ENCODE data around the gene GNG12.

Gene GNG12

DNA sequence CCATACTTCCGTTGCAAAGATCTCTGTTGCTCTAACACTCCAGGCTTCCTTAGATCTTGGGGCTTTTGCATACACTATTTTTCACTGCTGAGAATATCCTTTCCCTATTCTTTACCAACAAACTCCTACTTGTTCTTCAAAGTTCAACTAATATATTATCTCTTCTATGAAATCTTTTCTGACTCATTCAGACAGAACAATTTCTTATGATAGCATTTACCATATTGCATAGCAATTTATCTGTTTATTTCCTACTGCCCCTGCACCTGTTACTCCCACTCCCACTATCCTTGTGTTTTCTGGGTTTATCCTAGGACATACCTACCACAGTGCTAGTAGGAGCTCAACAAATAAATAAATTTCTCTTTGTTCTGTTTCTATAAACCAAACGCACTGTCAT lies 137.3 kb downstream of the GNG12 start:
- no peak for DNase-seq

DNA sequence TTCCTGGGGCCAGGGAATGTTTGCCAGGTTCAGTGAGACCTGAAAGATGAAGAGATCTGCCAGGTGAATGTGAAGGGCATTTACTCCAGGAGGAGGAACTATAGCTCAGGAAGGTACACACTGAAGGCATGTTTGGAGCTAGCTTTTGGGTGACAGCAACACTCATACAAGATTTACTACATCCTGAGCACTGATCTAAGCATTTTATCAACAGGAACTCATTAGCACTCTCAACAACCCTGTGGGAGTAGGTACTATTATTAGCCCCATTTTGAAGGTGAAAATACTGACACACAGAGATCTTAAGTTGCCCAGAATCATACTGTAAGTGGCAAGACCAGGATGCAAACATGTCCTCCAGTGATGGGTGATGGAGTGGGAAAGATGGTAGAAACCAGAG lies 141.6 kb downstream of the GNG12 start:
- peak; percentile 55 for DNase-seq

DNA sequence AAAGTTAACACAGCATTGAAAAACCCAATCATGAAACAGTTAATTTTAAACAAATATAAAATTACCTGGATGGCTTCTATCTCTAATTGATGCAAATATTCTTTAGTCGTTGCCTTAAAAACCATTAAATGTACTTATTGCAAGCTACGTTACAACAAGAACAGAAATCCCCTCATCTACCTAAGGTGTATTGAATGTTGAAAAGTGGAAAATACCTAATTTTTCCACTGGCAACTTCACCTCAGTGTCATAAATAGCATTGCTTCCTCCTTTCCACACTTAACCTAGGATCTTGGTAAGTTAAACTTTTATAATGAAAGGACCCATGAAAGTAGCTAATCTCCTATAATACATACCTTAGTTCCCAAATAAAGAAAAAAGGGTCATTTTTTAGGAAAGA lies 142.9 kb downstream of the GNG12 start:
- DNase-seq = no peak

DNA sequence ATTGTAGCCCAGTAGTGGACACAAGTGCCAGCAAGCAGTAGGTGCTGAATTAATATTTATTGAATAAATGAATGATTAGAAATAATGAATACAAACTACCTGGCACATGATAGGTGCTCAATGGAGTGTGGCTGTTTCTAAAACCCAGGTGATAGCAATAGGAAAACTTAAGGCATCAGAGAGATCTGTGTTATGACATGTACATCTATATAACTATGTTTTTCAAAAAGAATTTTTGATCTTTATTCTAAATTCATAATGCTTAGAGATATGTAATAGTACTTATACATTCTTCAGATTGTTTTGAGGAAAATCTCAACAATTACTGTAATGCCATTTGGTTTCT lies 143.3 kb downstream of the GNG12 start:
- no peak for DNase-seq

DNA sequence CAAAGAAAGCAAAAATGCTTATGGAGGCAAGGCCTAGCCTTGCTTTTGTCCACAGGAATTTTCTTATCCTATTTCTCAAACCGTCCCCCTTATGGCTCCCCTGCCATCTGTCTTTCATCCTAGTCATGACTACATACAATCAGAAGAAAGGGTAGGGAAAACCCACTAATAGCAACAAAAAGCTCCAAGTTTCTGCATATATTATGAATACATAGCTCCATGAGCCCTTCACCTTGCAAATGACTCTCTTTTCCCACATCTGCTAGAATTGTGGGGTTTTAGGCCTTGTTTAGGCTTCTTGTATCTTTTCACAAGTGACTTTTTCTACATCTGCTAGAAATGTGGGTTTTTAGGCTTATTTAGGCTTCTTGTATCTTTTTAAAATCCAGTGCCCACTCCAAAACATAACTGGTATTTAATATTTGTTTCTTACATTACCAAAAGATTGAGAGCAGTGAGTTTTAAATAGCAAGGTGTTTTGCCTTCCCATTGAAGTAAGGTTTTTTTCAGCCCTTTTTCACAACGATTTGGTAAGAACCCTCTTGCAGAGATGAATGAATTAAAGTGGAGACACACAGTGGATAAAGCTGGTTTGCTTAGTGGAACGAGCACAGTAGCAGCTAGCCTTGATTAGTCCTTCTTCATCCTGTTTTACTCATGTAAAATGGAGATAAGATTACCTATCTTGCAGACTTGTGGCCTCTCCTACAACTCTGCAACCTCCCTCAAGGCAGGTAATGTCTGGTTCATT lies 143.8 kb downstream of the GNG12 start:
- no peak for DNase-seq

DNA sequence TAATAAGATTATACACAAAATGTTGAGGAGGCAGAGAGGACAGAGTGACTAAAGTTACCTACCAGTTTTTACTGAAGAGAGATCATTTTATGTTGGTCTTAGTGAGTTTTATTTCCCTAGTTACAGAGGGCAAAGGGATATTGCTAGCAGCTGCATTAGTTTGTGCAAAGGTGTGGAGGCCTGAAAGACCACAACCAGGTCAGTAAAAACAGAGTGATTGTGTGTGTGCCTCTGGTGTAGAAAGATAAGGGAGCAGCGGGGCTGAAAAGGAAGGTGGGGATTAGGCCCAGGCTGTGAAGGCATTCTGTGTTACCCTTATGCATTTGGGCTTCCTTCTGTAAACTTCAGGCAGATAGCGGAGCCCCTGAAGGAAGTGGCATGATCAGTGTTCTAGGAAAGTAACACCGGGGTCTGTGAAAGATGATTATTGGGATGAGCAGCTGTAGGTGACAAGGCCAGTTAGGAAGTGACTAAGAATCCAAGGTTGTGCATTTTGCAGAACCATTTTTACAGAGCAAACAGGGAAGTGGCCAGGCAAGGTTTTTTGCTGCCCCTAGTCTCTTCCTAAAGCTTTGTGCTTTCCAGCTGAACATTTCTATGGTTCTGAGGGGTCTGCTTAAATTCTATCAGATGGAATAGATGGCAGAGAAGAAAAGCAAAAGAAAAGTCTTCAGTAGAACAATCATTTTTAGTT lies 144.6 kb downstream of the GNG12 start:
- DNase-seq = no peak

DNA sequence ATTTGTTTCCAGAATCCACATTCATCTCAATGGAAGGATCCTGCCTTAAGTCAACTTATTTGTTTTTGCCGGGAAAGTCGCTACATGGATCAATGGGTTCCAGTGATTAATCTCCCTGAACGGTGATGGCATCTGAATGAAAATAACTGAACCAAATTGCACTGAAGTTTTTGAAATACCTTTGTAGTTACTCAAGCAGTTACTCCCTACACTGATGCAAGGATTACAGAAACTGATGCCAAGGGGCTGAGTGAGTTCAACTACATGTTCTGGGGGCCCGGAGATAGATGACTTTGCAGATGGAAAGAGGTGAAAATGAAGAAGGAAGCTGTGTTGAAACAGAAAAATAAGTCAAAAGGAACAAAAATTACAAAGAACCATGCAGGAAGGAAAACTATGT lies 145.6 kb downstream of the GNG12 start:
- DNase-seq = no peak

DNA sequence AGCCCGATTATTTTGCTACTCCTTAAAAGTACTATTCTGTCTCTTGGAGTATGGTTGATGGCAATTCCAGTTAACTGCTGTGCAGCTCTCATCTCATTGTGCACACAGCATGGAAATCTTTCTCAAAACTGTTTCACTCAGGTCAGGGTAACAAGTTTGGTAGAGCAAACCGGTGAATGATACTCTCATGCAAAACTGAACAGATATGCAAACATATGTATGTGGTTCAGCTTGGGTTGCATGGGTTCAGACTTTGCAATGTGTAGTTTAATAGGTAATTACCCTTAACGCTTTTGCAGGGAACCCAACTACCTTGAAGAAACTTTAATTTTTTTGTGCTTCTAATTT lies 146.1 kb downstream of the GNG12 start:
- peak; percentile 17 for DNase-seq

DNA sequence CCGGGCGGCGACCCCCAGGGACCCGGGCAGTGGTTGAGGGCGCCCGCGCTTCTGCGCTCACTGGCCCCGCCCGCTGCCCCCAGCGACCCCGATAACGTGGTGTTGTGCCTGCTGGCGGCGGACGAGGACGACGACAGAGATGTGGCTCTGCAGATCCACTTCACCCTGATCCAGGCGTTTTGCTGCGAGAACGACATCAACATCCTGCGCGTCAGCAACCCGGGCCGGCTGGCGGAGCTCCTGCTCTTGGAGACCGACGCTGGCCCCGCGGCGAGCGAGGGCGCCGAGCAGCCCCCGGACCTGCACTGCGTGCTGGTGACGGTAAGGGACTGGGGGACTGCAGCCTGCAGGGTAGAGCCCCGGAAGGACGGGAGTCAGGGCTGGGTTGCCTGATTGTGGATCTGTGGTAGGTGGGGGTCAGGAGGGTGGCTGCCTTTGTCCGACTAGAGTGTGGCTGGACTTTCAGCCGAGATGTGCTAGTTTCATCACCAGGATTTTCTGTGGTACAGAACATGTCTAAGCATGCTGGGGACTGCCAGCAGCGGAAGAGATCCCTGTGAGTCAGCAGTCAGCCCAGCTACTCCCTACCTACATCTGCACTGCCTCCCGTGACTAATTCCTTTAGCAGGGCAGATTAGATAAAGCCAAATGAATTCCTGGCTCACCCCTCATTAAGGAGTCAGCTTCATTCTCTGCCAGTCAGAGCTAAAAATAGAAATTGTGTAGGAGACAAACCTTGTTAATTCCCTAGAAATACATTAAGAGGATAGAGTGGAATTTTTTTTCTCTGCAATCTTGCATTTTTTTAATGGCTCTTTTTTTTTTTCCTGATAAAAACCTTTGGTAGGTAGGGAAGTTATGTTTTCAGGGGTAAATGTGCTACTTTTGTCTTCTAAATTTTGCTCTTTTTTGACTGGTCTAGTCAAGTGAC lies 146.7 kb downstream of the GNG12 start:
- peak; percentile 84 for DNase-seq

DNA sequence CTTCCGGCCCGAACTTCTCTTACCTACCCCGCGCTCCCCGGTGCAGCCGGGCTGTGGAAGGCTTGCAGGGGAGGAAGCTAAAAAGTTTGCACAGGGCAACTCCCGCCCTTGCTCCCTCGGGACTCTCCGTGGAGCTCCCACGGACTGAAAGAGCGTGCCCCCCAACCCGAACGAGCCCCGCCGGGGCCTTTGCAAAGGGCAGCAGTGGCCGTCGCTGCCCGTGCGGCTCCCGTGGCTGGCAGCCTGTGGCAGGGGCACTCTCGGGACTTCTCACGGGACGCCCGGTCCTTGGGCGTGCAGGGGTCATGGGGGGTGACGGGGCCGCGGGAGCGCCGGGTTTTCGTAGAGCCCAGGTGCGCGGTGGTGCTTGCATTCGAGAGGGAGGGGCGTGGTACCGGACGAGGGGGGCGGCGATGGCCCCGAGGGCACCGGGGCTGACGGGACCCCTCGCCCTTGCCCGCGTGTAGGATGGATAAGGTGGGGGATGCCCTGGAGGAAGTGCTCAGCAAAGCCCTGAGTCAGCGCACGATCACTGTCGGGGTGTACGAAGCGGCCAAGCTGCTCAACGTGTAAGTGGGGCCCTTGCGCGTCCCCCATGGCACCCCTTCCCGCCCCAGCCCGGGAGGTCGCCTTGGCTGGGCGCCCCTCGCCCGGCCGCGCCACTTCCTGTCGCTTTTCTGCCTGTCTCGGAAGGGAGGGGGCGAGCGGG lies 147.6 kb downstream of the GNG12 start:
- DNase-seq = peak; percentile 30

DNA sequence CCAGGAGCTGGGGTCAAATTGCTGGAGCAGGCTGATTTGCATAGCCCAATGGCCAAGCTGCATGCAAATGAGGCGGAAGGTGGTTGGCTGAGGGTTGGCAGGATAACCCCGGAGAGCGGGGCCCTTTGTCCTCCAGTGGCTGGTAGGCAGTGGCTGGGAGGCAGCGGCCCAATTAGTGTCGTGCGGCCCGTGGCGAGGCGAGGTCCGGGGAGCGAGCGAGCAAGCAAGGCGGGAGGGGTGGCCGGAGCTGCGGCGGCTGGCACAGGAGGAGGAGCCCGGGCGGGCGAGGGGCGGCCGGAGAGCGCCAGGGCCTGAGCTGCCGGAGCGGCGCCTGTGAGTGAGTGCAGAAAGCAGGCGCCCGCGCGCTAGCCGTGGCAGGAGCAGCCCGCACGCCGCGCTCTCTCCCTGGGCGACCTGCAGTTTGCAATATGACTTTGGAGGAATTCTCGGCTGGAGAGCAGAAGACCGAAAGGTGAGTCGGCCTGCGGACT lies 148.2 kb downstream of the GNG12 start, which contains the start of gene GADD45A:
Gene GADD45A, plus strand, starts transcription at position 135 of the 491 bp plus-strand sequence. Its CDS starts 294 bp downstream, at position 429.
- peak; percentile 99 for DNase-seq

DNA sequence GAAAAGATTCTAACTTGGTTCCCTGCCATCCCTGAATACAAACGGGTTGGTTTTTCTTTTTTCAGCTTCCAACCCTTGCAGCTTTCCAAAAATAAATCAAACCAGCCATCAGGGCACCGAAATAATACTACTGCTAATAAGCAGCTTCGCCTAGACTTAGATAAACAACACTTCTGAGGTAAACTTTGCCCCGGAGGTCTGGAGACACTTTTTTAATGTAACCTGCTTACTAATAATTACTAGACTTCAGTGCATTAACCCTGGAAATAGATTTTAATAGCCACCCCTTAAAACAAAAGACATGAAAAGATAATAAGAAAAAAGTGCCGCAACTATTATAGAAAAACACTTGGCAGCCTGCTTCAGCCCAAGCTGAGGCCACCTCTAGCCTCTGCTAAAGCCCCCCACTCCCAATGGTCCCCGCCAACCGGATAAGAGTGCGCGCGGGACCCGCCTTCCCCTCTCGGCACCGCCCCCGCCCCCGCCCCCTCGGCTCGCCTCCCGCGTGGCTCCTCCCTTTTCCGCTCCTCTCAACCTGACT lies 148.7 kb downstream of the GNG12 start:
- no peak for DNase-seq

DNA sequence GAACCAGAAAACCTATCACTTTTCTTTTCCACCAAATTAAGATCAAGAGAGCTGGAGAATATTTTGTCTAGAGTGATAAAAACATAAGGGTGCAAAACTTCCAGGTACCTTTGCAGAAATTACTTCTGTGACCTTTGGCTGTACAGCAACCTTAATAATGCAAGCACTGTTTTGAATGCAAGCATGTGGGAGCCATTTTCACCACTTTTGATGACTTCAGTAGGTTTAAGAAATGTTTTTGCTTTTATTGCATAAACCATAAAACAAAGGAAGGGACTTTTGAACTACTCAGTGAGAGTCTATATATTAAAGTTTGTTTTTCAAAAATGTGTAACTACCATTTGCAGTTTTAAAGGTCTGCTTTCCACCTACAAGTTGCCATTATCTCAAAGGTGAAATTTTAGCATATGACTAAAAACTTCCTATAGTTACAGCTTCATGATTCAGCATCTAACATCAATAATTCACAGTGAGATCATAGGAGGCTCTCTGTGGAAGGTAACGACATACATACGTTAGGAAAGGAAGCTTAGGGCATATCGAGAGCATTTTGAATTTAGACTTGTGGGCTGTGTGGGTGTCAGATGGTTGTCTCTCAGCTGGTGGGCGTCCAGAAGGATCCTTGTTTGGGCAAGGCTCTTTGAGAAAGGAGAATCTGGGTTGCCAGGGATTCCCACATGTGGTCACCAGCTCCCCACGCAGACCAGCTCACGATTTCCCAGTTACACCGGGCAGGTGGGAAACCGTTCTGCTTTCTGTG lies 149.3 kb downstream of the GNG12 start:
- DNase-seq = no peak

DNA sequence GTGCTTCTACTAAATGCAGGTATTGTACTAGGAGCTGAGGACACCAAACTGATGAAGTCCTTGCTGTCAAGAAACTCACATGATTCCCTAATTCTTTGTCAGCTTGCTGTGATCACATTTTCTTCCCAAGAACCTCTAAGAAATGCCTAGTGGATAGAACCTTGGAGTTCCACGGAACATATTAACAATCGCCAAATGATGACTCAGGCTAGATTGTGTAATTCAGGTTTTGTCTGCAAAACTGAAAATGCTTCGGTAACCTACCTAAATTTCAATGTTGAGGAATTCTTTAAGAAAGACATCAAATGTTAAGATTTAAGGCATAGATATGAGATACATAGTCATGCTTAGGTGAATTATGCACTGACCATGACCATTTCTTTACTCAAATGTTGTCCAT lies 150.0 kb downstream of the GNG12 start:
- no peak for DNase-seq

DNA sequence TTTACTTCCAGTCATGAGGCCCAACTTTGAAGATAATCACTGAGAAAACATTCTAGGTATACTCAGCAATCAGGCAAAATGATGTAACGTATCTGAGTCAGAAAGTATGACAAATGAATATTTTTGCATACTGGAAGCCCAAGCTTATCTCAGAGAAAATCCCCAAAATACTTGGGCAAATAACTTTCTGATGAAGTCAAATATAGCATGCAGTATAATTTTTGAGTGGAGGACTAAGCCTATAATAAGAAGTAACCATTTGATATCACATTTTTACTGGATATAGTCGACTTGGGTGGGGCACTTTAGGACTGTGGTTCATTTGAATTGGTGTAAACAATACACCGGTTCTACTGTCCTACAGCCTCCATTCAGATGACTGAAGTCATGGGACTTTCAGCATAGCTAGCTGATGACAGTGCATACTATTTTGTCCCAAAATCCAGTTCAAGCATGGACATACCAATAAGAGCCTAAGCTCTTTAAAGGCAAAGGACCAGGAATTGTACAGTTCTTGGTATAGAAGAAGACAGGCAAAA lies 150.5 kb downstream of the GNG12 start:
- DNase-seq = no peak

DNA sequence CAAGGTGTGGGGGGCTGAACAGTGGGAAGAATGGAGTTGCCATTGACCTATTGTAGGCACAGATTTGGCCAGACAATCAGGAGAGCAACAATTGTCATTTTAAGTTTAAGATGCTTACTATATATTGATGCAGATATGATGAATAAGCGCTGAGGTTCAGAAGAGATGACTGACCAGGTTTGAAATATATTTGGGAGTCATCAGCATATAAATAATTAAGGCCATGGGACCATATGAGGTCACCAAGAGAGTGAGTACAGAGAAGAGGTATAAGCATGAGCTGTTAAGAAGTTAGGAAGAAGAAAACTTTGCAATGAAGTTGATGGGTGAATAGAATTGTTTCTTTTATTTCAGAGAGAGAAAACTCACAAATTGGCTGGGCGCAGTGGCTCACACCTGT lies 152.8 kb downstream of the GNG12 start:
- DNase-seq = no peak

DNA sequence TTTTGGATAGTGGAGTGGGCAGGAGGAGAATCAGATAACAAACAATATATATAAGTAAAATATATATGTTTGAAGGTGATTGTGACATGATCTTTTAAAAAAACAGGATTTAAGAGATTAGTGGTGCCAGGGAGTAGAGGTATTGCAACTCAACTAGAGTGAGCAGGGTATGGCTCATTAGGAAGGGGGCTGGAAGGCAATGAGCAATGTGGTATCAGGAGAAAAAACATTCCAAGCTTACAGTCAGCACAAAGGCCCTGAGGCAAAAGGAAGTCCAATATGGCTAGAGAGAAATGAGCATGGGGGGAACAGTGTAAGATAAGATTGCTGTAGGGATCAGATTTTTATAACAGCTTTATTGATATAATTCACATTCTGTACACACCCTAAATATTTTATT lies 153.6 kb downstream of the GNG12 start:
- DNase-seq = no peak

DNA sequence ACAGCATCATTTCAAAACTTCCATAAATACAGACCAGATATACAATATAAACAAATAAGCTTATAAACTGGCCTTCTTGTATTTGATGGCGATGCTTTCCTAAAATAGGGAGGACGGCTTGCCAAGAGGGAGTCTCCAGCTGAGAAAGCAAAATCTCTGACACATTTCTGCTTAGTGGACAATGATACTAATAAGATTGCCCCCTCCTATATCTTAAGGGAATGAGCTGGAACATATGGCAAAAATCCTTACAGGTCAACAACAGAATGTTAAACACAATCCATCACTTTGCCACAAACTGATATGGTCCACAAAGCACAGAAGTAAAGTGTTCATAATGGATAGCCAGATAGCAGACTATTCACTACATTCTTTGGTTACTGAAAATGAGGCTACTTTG lies 155.3 kb downstream of the GNG12 start:
- no peak for DNase-seq

DNA sequence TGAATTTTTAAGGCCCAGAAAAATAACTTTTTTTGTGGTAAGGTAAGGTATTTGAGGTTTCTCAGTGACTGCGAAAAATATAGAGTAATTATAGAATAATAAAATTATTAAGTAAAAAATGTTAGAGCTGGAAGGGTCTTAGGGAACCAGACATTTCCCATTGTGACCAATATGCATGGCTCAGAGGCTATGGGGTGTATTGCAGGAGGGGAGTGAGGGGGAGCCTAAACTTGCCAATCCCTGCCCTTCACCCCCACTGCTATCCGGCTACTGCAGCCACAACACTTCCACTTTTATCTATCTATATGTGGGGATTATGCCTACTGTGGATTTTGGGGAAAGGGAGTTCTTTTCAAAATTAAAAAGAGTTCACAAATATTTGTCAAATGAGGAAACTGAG lies 155.9 kb downstream of the GNG12 start:
- DNase-seq = no peak

DNA sequence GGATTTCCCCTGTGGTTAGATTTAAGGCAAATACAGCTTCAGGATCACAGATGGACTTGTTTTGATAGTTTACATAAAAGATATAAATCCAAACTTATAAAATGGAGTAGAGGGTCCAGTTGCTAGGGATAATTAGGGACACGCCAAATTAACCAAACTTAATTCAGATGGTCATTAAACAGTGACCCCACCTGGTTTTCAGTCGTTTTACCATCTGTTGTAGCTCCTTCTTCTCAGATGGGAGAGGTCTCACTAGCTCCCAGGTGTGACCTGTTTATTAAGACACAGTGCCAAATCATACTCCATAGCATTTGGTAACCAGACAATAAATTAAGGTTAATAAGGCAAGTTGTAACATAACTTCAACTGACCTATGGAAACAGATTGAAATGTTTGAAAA lies 156.3 kb downstream of the GNG12 start:
- DNase-seq = no peak

DNA sequence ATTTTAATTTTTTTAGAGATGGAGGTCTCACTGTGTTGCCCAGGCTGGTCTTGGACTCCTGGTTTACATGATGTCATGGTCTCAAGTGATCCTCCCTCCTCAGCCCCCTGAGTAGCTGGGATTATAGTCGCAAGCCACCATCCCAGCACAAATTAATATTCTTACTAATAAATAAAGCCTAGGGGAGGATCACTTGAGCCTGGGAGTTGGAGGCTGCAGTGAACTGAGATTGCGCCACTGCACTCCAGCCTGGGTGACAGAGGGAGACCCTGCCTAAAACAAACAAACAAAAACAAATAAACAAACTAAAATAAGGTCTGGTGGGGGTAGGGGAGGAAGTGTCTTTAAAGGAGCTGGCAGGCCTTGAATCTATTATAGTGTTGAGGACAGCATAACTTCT lies 157.0 kb downstream of the GNG12 start:
- DNase-seq = no peak

DNA sequence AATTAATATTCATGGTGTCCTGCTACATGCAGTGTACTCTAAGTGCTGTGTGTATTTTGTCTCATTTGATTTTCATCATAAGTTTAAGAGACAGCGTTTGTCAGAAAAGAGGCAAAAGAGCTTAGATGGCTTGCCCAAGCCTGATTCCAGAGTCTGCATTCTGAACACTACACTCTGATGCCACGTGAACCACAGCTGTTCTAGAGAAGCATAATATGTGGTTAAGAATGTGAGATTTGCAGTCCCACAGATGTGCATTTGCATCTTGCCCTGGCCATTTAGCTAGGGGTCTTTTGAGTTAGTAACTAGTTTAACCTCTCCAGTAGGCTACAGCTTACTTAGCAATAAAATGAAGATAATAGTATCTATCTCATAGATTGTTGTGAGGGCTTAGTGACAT lies 157.5 kb downstream of the GNG12 start:
- no peak for DNase-seq

Data from NCI-H510A treated with DMSO at 0.1 percent for 48 hours (cell line).